SK-N-SH (cell line): ENCODE data around the gene PRKCA. TPM values are rescaled to one million over a fixed set of nuclear protein-coding genes. Genes with fewer than 3 reads are reported as not detected.

Experiments used
- CTCF ChIA-PET: fragments of 300-600, 350-600 bp; formaldehyde crosslinking; extraction: SDS; loops from one replicate; lab custom pipeline; 2021; lab: Yijun Ruan, JAX
- POLR2A ChIA-PET: fragments of 350-600 bp; sonication (Branson Sonifier 250); formaldehyde crosslinking; extraction: SDS; loops from one replicate; lab custom pipeline; 2020; ENCODE audit warnings: antibody characterized with exemption, inconsistent platforms; lab: Yijun Ruan, JAX
- DNase-seq: peaks from one replicate; pipeline ENCODE4 v3.0.0; 2012
- H2AFZ ChIP-seq: fragments of 200-600 bp; sonication (generic); 2 replicates; pipeline ENCODE4 v1.8.1; 2016; ENCODE audit warnings: antibody characterized with exemption, mild to moderate bottlenecking, low read depth
- H3F3A ChIP-seq: fragments of 200-600 bp; sonication (generic); replicated peaks from 2 replicates; pipeline ENCODE3; 2016; ENCODE audit warnings: antibody characterized with exemption, mild to moderate bottlenecking; ENCODE audit not compliant: insufficient read depth
- H3K27ac ChIP-seq, 2 experiments: fragments of 200-500 bp in 1 of 2; fragments of 200-600 bp in 1 of 2; sonication (Bioruptor generic) in 1 of 2; sonication (generic), shearing (Covaris generic) in 1 of 2; 2 replicates each; pipeline versions ENCODE4 v1.5.1 to v1.6.1; 2014 to 2016; ENCODE audit warnings: low read depth in 2 of 2, inconsistent platforms in 1 of 2, low read length in 1 of 2, mild to moderate bottlenecking in 1 of 2, mixed read lengths in 1 of 2
- H3K27me3 ChIP-seq: fragments of 200-600 bp; sonication (generic), shearing (Covaris generic); 2 replicates; pipeline ENCODE4 v1.6.1; 2016; ENCODE audit warnings: mixed run types; ENCODE audit not compliant: insufficient read depth
- H3K36me3 ChIP-seq, 2 experiments: fragments of 200-500 bp in 1 of 2; fragments of 200-600 bp in 1 of 2; sonication (Bioruptor generic) in 1 of 2; sonication (generic) in 1 of 2; replicated peaks in 1 of 2; 2 replicates each; pipeline versions ENCODE3 to v1.5.1; 2014 to 2016; ENCODE audit warnings: low read length in 1 of 2, mild to moderate bottlenecking in 1 of 2; ENCODE audit not compliant: insufficient read depth in 2 of 2, control insufficient read depth in 1 of 2
- H3K4me1 ChIP-seq, 2 experiments: fragments of 200-500 bp in 1 of 2; fragments of 200-600 bp in 1 of 2; sonication (Bioruptor generic) in 1 of 2; sonication (generic), shearing (Covaris generic) in 1 of 2; 2 replicates each; pipeline versions ENCODE4 v1.5.1 to v1.6.1; 2014 to 2016; ENCODE audit warnings: low read depth in 1 of 2, low read length in 1 of 2, mixed run types in 1 of 2; ENCODE audit not compliant: insufficient read depth in 2 of 2, control insufficient read depth in 1 of 2
- H3K4me2 ChIP-seq: fragments of 200-600 bp; sonication (generic), shearing (Covaris generic); 2 replicates; pipeline ENCODE4 v1.6.1; 2017; ENCODE audit warnings: mixed run types
- H3K4me3 ChIP-seq, 2 experiments: fragments of 200-500 bp in 1 of 2; fragments of 200-600 bp in 1 of 2; sonication (Bioruptor generic) in 1 of 2; sonication (generic), shearing (Covaris generic) in 1 of 2; 2 replicates each; pipeline versions ENCODE4 v1.5.1 to v1.8.1; 2014 to 2016; ENCODE audit warnings: low read depth in 2 of 2, inconsistent platforms in 1 of 2, low read length in 1 of 2, mild to moderate bottlenecking in 1 of 2, mixed read lengths in 1 of 2, moderate library complexity in 1 of 2
- H3K79me2 ChIP-seq: fragments of 200-600 bp; sonication (generic); 2 replicates; pipeline ENCODE4 v1.8.1; 2017; ENCODE audit warnings: mild to moderate bottlenecking; ENCODE audit not compliant: insufficient read depth
- H3K9ac ChIP-seq: fragments of 200-600 bp; sonication (generic); 2 replicates; pipeline ENCODE4 v1.6.1; 2017; ENCODE audit warnings: mixed run types
- H3K9me2 ChIP-seq: fragments of 200-600 bp; sonication (generic); 2 replicates; pipeline ENCODE4 v1.6.1; 2017; ENCODE audit warnings: mixed run types
- H3K9me3 ChIP-seq: fragments of 200-600 bp; sonication (generic); 2 replicates; pipeline ENCODE4 v1.6.1; 2017; ENCODE audit warnings: mixed run types, mild to moderate bottlenecking, moderate library complexity
- H4K20me1 ChIP-seq: fragments of 200-600 bp; sonication (generic); 2 replicates; pipeline ENCODE4 v1.6.1; 2017; ENCODE audit warnings: mild to moderate bottlenecking, mixed run types; ENCODE audit not compliant: insufficient read depth
- CHD2 ChIP-seq: fragments of 150-350 bp; IDR thresholded peaks from 2 replicates; pipeline ENCODE4 v1.6.1; 2018; ENCODE audit warnings: low read length; ENCODE audit not compliant: partially characterized antibody
- ELF1 ChIP-seq: IDR thresholded peaks from 2 replicates; pipeline ENCODE4 v1.4.0; 2012
- EZH2phosphoT487 ChIP-seq: fragments of 200-600 bp; sonication (generic); IDR thresholded peaks from 2 replicates; pipeline ENCODE4 v1.6.1; 2017; ENCODE audit warnings: low read depth, mixed run types, mild to moderate bottlenecking, antibody characterized with exemption, moderate library complexity, borderline replicate concordance
- FOXJ3 ChIP-seq: sonication (generic); formaldehyde crosslinking; IDR thresholded peaks from 2 replicates; pipeline ENCODE4 v1.5.1; 2020; ENCODE audit warnings: mild to moderate bottlenecking, missing genetic modification reagents
- MEF2A ChIP-seq: IDR thresholded peaks from 2 replicates; pipeline ENCODE4 v1.4.0; 2012; ENCODE audit warnings: low read depth, borderline replicate concordance
- RAD21 ChIP-seq: IDR thresholded peaks from 2 replicates; pipeline ENCODE4 v1.6.1; 2012; ENCODE audit warnings: mild to moderate bottlenecking, low read length
- RCOR1 ChIP-seq: fragments of 150-350 bp; IDR thresholded peaks from 2 replicates; pipeline ENCODE4 v1.6.1; 2017; ENCODE audit warnings: antibody characterized with exemption, low read length
- RFX5 ChIP-seq: IDR thresholded peaks from 2 replicates; pipeline ENCODE4 v1.6.1; 2012; ENCODE audit warnings: mild to moderate bottlenecking, improper control_type of control experiment, low read length
- TEAD4 ChIP-seq: IDR thresholded peaks from 2 replicates; pipeline ENCODE4 v1.4.0; 2012; ENCODE audit warnings: mild to moderate bottlenecking, borderline replicate concordance; ENCODE audit not compliant: insufficient read depth
- WGBS: methylation state at CpG from one replicate; pipeline ENCODE4 v1.1.6; 2017; ENCODE audit warnings: low lambda C conversion rate; 5-methylcytosine and 5-hydroxymethylcytosine counted together
- polyA plus RNA-seq, 3 experiments: library from polyadenylated mRNA; depleted of rRNA; stranded (reverse); fragments of >200 nt; gene quantifications; 2 replicates each; pipeline ENCODE4 v1.2.3, GENCODE V29; 2012
- TF ChIP-seq, protein P1 (sequence below): fragments of 150-350 bp; IDR thresholded peaks from 2 replicates; pipeline ENCODE4 v1.6.1; 2016; ENCODE audit warnings: mild to moderate bottlenecking, low read depth, low read length
- TF ChIP-seq, protein P2 (sequence below): fragments of 150-350 bp; IDR thresholded peaks from 2 replicates; pipeline ENCODE4 v1.6.1; 2017; ENCODE audit warnings: antibody characterized with exemption, low read length, low read depth, borderline replicate concordance
- TF ChIP-seq, protein P3 (sequence below): IDR thresholded peaks from 2 replicates; pipeline ENCODE4 v1.6.1; 2012; ENCODE audit warnings: mild to moderate bottlenecking, low read depth, low read length, moderate library complexity
- TF ChIP-seq, protein P4 (sequence below): IDR thresholded peaks from 2 replicates; pipeline ENCODE4 v1.4.0; 2012; ENCODE audit warnings: low read depth
- TF ChIP-seq, protein P5 (sequence below): IDR thresholded peaks from 2 replicates; pipeline ENCODE4; 2012

Gene PRKCA
- polyA plus RNA-seq, 1 of the 3 experiments (the other 2 are of a cell fraction) = 108 TPM

DNA sequence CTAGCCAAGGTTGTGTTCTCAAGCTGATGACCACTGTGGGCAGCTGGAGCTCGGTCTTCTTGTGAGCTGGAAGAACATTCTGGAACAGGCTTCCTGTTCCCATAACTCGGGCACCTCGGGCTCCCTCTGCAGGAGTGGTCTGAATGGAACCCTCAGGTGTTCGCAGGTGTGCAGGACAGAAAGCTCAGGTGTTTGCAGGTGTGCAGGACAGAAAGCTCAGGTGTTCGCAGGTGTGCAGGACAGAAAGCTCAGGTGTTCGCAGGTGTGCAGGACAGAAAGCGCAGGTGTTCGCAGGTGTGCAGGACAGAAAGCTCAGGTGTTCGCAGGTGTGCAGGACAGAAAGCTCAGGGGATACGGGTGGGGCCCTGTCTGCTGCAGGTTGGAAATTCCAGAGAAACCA, 423.5 kb downstream of the PRKCA start:
- CTCF ChIA-PET = interaction anchor here (0.7 to 22.6 kb wide), 7 partner anchors 11 to 1541 kb away, joined by 3 to 460 read pairs (median 35); partner anchors contain the start of gene CACNG5
- POLR2A ChIA-PET = interaction anchor here (0.6 to 1.0 kb wide), 4 partner anchors 22 to 433 kb away, joined by 3 to 7 read pairs (median 4); no protein-coding TSS in a partner anchor
- Histone ChIP-seq H3K36me3 (peaks cover 2 to 23% of the 10 kb centered on the region in 2 experiments), H3K4me2 (no peak overlapping the region), H3K27me3 (no peaks in the 10 kb centered on the region), H3K9me2 (no peaks in the 10 kb centered on the region), H2AFZ (no peak overlapping the region), H3K9me3 (no peaks in the 10 kb centered on the region), H3K9ac (no peak overlapping the region), H3K4me3 (no peak overlapping the region), H4K20me1 (peaks cover 31% of the 10 kb centered on the region), H3F3A (no peaks in the 10 kb centered on the region), H3K27ac (no peak overlapping the region), H3K79me2 (peaks cover 7% of the 10 kb centered on the region; the same call in 1 of the 2 replicates), H3K4me1 (peaks cover 9 to 25% of the 10 kb centered on the region in 2 experiments; a peak in 1 of 4 replicates)
- no peak for TF ChIP-seq FOXJ3 (CRISPR knock-in tag)
- TF ChIP-seq, protein P1, sequence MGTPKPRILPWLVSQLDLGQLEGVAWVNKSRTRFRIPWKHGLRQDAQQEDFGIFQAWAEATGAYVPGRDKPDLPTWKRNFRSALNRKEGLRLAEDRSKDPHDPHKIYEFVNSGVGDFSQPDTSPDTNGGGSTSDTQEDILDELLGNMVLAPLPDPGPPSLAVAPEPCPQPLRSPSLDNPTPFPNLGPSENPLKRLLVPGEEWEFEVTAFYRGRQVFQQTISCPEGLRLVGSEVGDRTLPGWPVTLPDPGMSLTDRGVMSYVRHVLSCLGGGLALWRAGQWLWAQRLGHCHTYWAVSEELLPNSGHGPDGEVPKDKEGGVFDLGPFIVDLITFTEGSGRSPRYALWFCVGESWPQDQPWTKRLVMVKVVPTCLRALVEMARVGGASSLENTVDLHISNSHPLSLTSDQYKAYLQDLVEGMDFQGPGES = no peak
- TF ChIP-seq RFX5 = no peak
- no peak for TF ChIP-seq ELF1
- no peak for TF ChIP-seq EZH2phosphoT487
- no peak for TF ChIP-seq CHD2
- no peak for TF ChIP-seq MEF2A
- TF ChIP-seq, protein P2, sequence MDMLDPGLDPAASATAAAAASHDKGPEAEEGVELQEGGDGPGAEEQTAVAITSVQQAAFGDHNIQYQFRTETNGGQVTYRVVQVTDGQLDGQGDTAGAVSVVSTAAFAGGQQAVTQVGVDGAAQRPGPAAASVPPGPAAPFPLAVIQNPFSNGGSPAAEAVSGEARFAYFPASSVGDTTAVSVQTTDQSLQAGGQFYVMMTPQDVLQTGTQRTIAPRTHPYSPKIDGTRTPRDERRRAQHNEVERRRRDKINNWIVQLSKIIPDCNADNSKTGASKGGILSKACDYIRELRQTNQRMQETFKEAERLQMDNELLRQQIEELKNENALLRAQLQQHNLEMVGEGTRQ = no peak
- no peak for TF ChIP-seq TEAD4
- TF ChIP-seq, protein P3, sequence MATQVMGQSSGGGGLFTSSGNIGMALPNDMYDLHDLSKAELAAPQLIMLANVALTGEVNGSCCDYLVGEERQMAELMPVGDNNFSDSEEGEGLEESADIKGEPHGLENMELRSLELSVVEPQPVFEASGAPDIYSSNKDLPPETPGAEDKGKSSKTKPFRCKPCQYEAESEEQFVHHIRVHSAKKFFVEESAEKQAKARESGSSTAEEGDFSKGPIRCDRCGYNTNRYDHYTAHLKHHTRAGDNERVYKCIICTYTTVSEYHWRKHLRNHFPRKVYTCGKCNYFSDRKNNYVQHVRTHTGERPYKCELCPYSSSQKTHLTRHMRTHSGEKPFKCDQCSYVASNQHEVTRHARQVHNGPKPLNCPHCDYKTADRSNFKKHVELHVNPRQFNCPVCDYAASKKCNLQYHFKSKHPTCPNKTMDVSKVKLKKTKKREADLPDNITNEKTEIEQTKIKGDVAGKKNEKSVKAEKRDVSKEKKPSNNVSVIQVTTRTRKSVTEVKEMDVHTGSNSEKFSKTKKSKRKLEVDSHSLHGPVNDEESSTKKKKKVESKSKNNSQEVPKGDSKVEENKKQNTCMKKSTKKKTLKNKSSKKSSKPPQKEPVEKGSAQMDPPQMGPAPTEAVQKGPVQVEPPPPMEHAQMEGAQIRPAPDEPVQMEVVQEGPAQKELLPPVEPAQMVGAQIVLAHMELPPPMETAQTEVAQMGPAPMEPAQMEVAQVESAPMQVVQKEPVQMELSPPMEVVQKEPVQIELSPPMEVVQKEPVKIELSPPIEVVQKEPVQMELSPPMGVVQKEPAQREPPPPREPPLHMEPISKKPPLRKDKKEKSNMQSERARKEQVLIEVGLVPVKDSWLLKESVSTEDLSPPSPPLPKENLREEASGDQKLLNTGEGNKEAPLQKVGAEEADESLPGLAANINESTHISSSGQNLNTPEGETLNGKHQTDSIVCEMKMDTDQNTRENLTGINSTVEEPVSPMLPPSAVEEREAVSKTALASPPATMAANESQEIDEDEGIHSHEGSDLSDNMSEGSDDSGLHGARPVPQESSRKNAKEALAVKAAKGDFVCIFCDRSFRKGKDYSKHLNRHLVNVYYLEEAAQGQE = no peak
- TF ChIP-seq RAD21 = no peak
- TF ChIP-seq, protein P4, sequence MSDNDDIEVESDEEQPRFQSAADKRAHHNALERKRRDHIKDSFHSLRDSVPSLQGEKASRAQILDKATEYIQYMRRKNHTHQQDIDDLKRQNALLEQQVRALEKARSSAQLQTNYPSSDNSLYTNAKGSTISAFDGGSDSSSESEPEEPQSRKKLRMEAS = no peak
- no peak for TF ChIP-seq RCOR1
- TF ChIP-seq, protein P5, sequence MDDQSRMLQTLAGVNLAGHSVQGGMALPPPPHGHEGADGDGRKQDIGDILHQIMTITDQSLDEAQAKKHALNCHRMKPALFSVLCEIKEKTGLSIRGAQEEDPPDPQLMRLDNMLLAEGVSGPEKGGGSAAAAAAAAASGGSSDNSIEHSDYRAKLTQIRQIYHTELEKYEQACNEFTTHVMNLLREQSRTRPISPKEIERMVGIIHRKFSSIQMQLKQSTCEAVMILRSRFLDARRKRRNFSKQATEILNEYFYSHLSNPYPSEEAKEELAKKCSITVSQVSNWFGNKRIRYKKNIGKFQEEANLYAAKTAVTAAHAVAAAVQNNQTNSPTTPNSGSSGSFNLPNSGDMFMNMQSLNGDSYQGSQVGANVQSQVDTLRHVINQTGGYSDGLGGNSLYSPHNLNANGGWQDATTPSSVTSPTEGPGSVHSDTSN = no peak
- 95% methylated on average over 10 of the region's 10 CpGs for WGBS
- no peak for DNase-seq
